SK-N-SH (cell line): ENCODE data around the gene MYL2. TPM values are rescaled to one million over a fixed set of nuclear protein-coding genes. Genes with fewer than 3 reads are reported as not detected.

ENCODE experiments used
- CTCF ChIA-PET: fragments of 300-600, 350-600 bp; formaldehyde crosslinking; extraction: SDS; loops from one replicate; lab custom pipeline; 2021; lab: Yijun Ruan, JAX
- POLR2A ChIA-PET: fragments of 350-600 bp; sonication (Branson Sonifier 250); formaldehyde crosslinking; extraction: SDS; loops from one replicate; lab custom pipeline; 2020; ENCODE audit warnings: antibody characterized with exemption, inconsistent platforms; lab: Yijun Ruan, JAX
- DNase-seq: peaks from one replicate; pipeline ENCODE4 v3.0.0; 2012
- H2AFZ ChIP-seq: fragments of 200-600 bp; sonication (generic); 2 replicates; pipeline ENCODE4 v1.8.1; 2016; ENCODE audit warnings: antibody characterized with exemption, mild to moderate bottlenecking, low read depth
- H3F3A ChIP-seq: fragments of 200-600 bp; sonication (generic); replicated peaks from 2 replicates; pipeline ENCODE3; 2016; ENCODE audit warnings: antibody characterized with exemption, mild to moderate bottlenecking; ENCODE audit not compliant: insufficient read depth
- H3K27ac ChIP-seq, 2 experiments: fragments of 200-500 bp in 1 of 2; fragments of 200-600 bp in 1 of 2; sonication (Bioruptor generic) in 1 of 2; sonication (generic), shearing (Covaris generic) in 1 of 2; 2 replicates each; pipeline versions ENCODE4 v1.5.1 to v1.6.1; 2014 to 2016; ENCODE audit warnings: low read depth in 2 of 2, inconsistent platforms in 1 of 2, low read length in 1 of 2, mild to moderate bottlenecking in 1 of 2, mixed read lengths in 1 of 2
- H3K27me3 ChIP-seq: fragments of 200-600 bp; sonication (generic), shearing (Covaris generic); 2 replicates; pipeline ENCODE4 v1.6.1; 2016; ENCODE audit warnings: mixed run types; ENCODE audit not compliant: insufficient read depth
- H3K36me3 ChIP-seq, 2 experiments: fragments of 200-500 bp in 1 of 2; fragments of 200-600 bp in 1 of 2; sonication (Bioruptor generic) in 1 of 2; sonication (generic) in 1 of 2; replicated peaks in 1 of 2; 2 replicates each; pipeline versions ENCODE3 to v1.5.1; 2014 to 2016; ENCODE audit warnings: low read length in 1 of 2, mild to moderate bottlenecking in 1 of 2; ENCODE audit not compliant: insufficient read depth in 2 of 2, control insufficient read depth in 1 of 2
- H3K4me1 ChIP-seq, 2 experiments: fragments of 200-500 bp in 1 of 2; fragments of 200-600 bp in 1 of 2; sonication (Bioruptor generic) in 1 of 2; sonication (generic), shearing (Covaris generic) in 1 of 2; 2 replicates each; pipeline versions ENCODE4 v1.5.1 to v1.6.1; 2014 to 2016; ENCODE audit warnings: low read depth in 1 of 2, low read length in 1 of 2, mixed run types in 1 of 2; ENCODE audit not compliant: insufficient read depth in 2 of 2, control insufficient read depth in 1 of 2
- H3K4me2 ChIP-seq: fragments of 200-600 bp; sonication (generic), shearing (Covaris generic); 2 replicates; pipeline ENCODE4 v1.6.1; 2017; ENCODE audit warnings: mixed run types
- H3K4me3 ChIP-seq, 2 experiments: fragments of 200-500 bp in 1 of 2; fragments of 200-600 bp in 1 of 2; sonication (Bioruptor generic) in 1 of 2; sonication (generic), shearing (Covaris generic) in 1 of 2; 2 replicates each; pipeline versions ENCODE4 v1.5.1 to v1.8.1; 2014 to 2016; ENCODE audit warnings: low read depth in 2 of 2, inconsistent platforms in 1 of 2, low read length in 1 of 2, mild to moderate bottlenecking in 1 of 2, mixed read lengths in 1 of 2, moderate library complexity in 1 of 2
- H3K79me2 ChIP-seq: fragments of 200-600 bp; sonication (generic); 2 replicates; pipeline ENCODE4 v1.8.1; 2017; ENCODE audit warnings: mild to moderate bottlenecking; ENCODE audit not compliant: insufficient read depth
- H3K9ac ChIP-seq: fragments of 200-600 bp; sonication (generic); 2 replicates; pipeline ENCODE4 v1.6.1; 2017; ENCODE audit warnings: mixed run types
- H3K9me2 ChIP-seq: fragments of 200-600 bp; sonication (generic); 2 replicates; pipeline ENCODE4 v1.6.1; 2017; ENCODE audit warnings: mixed run types
- H3K9me3 ChIP-seq: fragments of 200-600 bp; sonication (generic); 2 replicates; pipeline ENCODE4 v1.6.1; 2017; ENCODE audit warnings: mixed run types, mild to moderate bottlenecking, moderate library complexity
- H4K20me1 ChIP-seq: fragments of 200-600 bp; sonication (generic); 2 replicates; pipeline ENCODE4 v1.6.1; 2017; ENCODE audit warnings: mild to moderate bottlenecking, mixed run types; ENCODE audit not compliant: insufficient read depth
- CHD2 ChIP-seq: fragments of 150-350 bp; IDR thresholded peaks from 2 replicates; pipeline ENCODE4 v1.6.1; 2018; ENCODE audit warnings: low read length; ENCODE audit not compliant: partially characterized antibody
- CTCF ChIP-seq: fragments of 200-600 bp; sonication (generic); IDR thresholded peaks from 2 replicates; pipeline ENCODE4 v1.6.1; 2017; ENCODE audit warnings: antibody characterized with exemption, mild to moderate bottlenecking, moderate library complexity
- NFIC ChIP-seq: IDR thresholded peaks from 2 replicates; pipeline ENCODE4 v1.4.0; 2012; ENCODE audit warnings: borderline replicate concordance
- NRF1 ChIP-seq: IDR thresholded peaks from 2 replicates; pipeline ENCODE4 v1.6.1; 2012; ENCODE audit warnings: low read depth, mild to moderate bottlenecking, low read length
- POLR2AphosphoS5 ChIP-seq: IDR thresholded peaks from 2 replicates; pipeline ENCODE4 v1.6.1; 2012; ENCODE audit warnings: low read depth, low read length
- RAD21 ChIP-seq: IDR thresholded peaks from 2 replicates; pipeline ENCODE4 v1.6.1; 2012; ENCODE audit warnings: mild to moderate bottlenecking, low read length
- RCOR1 ChIP-seq: fragments of 150-350 bp; IDR thresholded peaks from 2 replicates; pipeline ENCODE4 v1.6.1; 2017; ENCODE audit warnings: antibody characterized with exemption, low read length
- RFX5 ChIP-seq: IDR thresholded peaks from 2 replicates; pipeline ENCODE4 v1.6.1; 2012; ENCODE audit warnings: mild to moderate bottlenecking, improper control_type of control experiment, low read length
- SMC3 ChIP-seq: IDR thresholded peaks from 2 replicates; pipeline ENCODE4 v1.6.1; 2012; ENCODE audit warnings: low read depth, low read length, improper control_type of control experiment
- WGBS: methylation state at CpG from one replicate; pipeline ENCODE4 v1.1.6; 2017; ENCODE audit warnings: low lambda C conversion rate; 5-methylcytosine and 5-hydroxymethylcytosine counted together
- polyA plus RNA-seq, 3 experiments: library from polyadenylated mRNA; depleted of rRNA; stranded (reverse); fragments of >200 nt; gene quantifications; 2 replicates each; pipeline ENCODE4 v1.2.3, GENCODE V29; 2012

The MYL2 gene
- polyA plus RNA-seq, 1 of the 3 experiments (the other 2 are of a cell fraction): not detected

DNA sequence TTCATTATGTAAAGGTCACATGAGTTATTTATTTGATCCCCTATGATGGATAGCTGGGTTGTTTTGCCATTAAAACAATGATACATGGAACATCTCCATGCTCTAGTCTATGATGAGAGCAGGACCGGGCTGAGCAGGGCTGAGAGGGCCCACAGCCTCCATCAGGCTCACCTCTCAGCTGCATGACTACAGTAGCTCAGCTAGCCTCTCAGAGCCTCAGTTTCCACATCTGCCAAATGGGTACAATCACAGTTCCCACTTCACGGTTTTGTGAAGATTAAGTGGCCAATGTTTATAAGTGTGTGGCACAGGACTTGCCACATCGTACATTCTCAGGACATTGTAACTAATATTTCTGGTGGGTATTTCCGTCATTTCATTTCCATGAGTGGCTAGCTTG, 19.9 kb upstream of the MYL2 start:
- Histone ChIP-seq H3K4me2 (no peak overlapping the region), H3K27ac (no peak overlapping the region), H3F3A (no peaks in the 10 kb centered on the region), H3K4me1 (no peaks in the 10 kb centered on the region; a peak in 1 of 4 replicates), H3K79me2 (no peaks in the 10 kb centered on the region), H4K20me1 (no peaks in the 10 kb centered on the region), H3K27me3 (no peaks in the 10 kb centered on the region), H3K36me3 (no peaks in the 10 kb centered on the region), H3K9ac (no peak overlapping the region), H3K4me3 (no peak overlapping the region), H2AFZ (no peak overlapping the region)
- 49% methylated on average over 4 of the region's 4 CpGs for WGBS
- CTCF ChIA-PET: interaction anchor here (1.0 to 1.3 kb wide), 2 partner anchors 9 to 84 kb away, joined by 3 read pairs; no protein-coding TSS in a partner anchor
- POLR2A ChIA-PET: no interaction called here
- no peak for DNase-seq
- TF ChIP-seq RFX5 (no peak), NFIC (no peak), NRF1 (no peak)
- TF ChIP-seq, all 33 proteins: peak for 0
- no peaks in the 10 kb centered on the region for H3K9me2 ChIP-seq
- no peaks in the 10 kb centered on the region for H3K9me3 ChIP-seq

- no peaks in the 10 kb centered on the region for H3K36me3 ChIP-seq
- POLR2A ChIA-PET: no interaction called here
- CTCF ChIA-PET: interaction anchor here (0.6 to 2.9 kb wide), 41 partner anchors 8 to 515 kb away, joined by 3 to 13 read pairs (median 4); no protein-coding TSS in a partner anchor
- no peak overlapping the region for H3K9ac ChIP-seq
- peaks cover 3% of the 10 kb centered on the region for H3F3A ChIP-seq
- 0 out of 2 replicates have a peak, but pooled peaks have one; percentile 23 for TF ChIP-seq RCOR1
- peak; percentile 93 for TF ChIP-seq CTCF
- TF ChIP-seq NRF1: no peak
- peak; percentile 89 for TF ChIP-seq RAD21
- TF ChIP-seq POLR2AphosphoS5: no peak
- peak; percentile 29 for TF ChIP-seq CHD2
- TF ChIP-seq SMC3: peak; percentile 79
- H3K27me3 ChIP-seq: no peaks in the 10 kb centered on the region
- peak; percentile 85 for DNase-seq
- no peaks in the 10 kb centered on the region; a peak in 1 of 4 replicates for H3K4me1 ChIP-seq
- WGBS: 15% methylated on average over 21 of the region's 21 CpGs
- H3K9me2 ChIP-seq: no peaks in the 10 kb centered on the region
- no peaks in the 10 kb centered on the region for H4K20me1 ChIP-seq
- H3K9me3 ChIP-seq: no peaks in the 10 kb centered on the region
- peak overlapping the region in 1 of 2 experiments; percentile 48; a peak in 1 of 4 replicates for H3K4me3 ChIP-seq
- no peak overlapping the region for H3K4me2 ChIP-seq
- no peak overlapping the region for H2AFZ ChIP-seq
- no peak overlapping the region for H3K27ac ChIP-seq
- no peaks in the 10 kb centered on the region for H3K79me2 ChIP-seq
These were observed 16.8 kb upstream of the MYL2 start for GRCh38 chr12:110937104-110937641.
